Measurements from ENCODE around the gene ARFGEF3. TPM values are rescaled to one million over a fixed set of nuclear protein-coding genes. Genes with fewer than 3 reads are reported as not detected.

ARFGEF3 gene
- total RNA-seq, 1 donor from 2014 or later = 1.8 TPM

DNA sequence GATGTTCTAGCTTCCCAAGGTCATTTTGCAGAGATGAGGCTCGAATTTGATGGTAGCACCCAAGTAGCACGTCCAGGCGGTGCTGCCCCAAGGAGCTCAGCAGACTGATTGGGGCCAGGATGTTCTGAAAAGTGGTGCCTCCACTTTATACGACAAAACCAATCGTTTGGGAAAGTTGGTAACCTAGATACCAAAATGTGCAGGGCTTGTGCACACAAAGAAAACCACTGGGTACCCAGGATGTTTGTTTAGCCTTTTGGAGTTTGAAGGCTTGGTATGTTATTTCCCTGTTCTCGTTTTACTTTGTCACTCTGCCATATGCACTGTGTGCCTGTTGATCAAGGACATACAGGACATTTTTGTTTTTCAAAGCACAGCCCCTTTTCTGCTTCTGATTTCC, 97.3 kb downstream of the ARFGEF3 start:
- no peak for TF ChIP-seq CTCF (IDR thresholded peaks at IDR 0.05)
- H3K4me3 ChIP-seq = no peak overlapping the region
- H3K36me3 ChIP-seq = no peaks in the 10 kb centered on the region
- no peaks in the 10 kb centered on the region for H3K9me3 ChIP-seq
- no peaks in the 10 kb centered on the region for H3K27me3 ChIP-seq
- intact Hi-C loops (cut with DNase I) = no loop called here
- no peak overlapping the region for H3K27ac ChIP-seq
- no peaks in the 10 kb centered on the region for H3K4me1 ChIP-seq
- DNase-seq (ENCODE audit: low spot score in 2 of 2) = no peak

- no peak for DNase-seq (ENCODE audit: low spot score in 2 of 2)
- no peak for TF ChIP-seq CTCF (IDR thresholded peaks at IDR 0.05)
- Histone ChIP-seq H3K4me3 (no peak overlapping the region), H3K36me3 (no peaks in the 10 kb centered on the region), H3K4me1 (no peaks in the 10 kb centered on the region), H3K9me3 (no peaks in the 10 kb centered on the region), H3K27me3 (no peaks in the 10 kb centered on the region), H3K27ac (no peak overlapping the region)
- intact Hi-C loops (cut with DNase I) = no loop called here
Observed at GRCh38 chr6:138261116-138261780, 99.5 kb downstream of the ARFGEF3 start.

- Histone ChIP-seq H3K27ac (no peak overlapping the region), H3K9me3 (no peaks in the 10 kb centered on the region), H3K27me3 (no peaks in the 10 kb centered on the region), H3K4me1 (no peaks in the 10 kb centered on the region), H3K4me3 (no peak overlapping the region), H3K36me3 (no peaks in the 10 kb centered on the region)
- TF ChIP-seq CTCF (IDR thresholded peaks at IDR 0.05) = no peak
- intact Hi-C loops (cut with DNase I) = no loop called here
- no peak for DNase-seq (ENCODE audit: low spot score in 2 of 2)
Observed at GRCh38 chr6:138263963-138264362, 102.2 kb downstream of the ARFGEF3 start.

GRCh38 chr6:138264372-138264880, 102.7 kb downstream of the ARFGEF3 start:
- Histone ChIP-seq H3K4me1 (no peaks in the 10 kb centered on the region), H3K27ac (no peak overlapping the region), H3K36me3 (no peaks in the 10 kb centered on the region), H3K9me3 (no peaks in the 10 kb centered on the region), H3K4me3 (no peak overlapping the region), H3K27me3 (no peaks in the 10 kb centered on the region)
- DNase-seq (ENCODE audit: low spot score in 2 of 2) = no peak
- no peak for TF ChIP-seq CTCF (IDR thresholded peaks at IDR 0.05)
- intact Hi-C loops (cut with DNase I) = no loop called here

GRCh38 chr6:138266095-138266494, 104.4 kb downstream of the ARFGEF3 start:
- TF ChIP-seq CTCF (IDR thresholded peaks at IDR 0.05) = no peak
- no peaks in the 10 kb centered on the region for H3K36me3 ChIP-seq
- no peak overlapping the region for H3K27ac ChIP-seq
- DNase-seq (ENCODE audit: low spot score in 2 of 2) = no peak
- H3K4me1 ChIP-seq = no peaks in the 10 kb centered on the region
- H3K9me3 ChIP-seq = no peaks in the 10 kb centered on the region
- no peak overlapping the region for H3K4me3 ChIP-seq
- H3K27me3 ChIP-seq = no peaks in the 10 kb centered on the region
- intact Hi-C loops (cut with DNase I) = no loop called here

All from ascending aorta (tissue), 2 donors.